ENCODE results near the gene CCM2.
A peak's percentile ranks its signal among the peaks of the same experiment; 100 is the strongest.
"Not testable (repeated sequence)": the region's sequence is repeated elsewhere in the genome, so short reads cannot be mapped to it uniquely, and the experiment has no call there.

Gene CCM2

DNA sequence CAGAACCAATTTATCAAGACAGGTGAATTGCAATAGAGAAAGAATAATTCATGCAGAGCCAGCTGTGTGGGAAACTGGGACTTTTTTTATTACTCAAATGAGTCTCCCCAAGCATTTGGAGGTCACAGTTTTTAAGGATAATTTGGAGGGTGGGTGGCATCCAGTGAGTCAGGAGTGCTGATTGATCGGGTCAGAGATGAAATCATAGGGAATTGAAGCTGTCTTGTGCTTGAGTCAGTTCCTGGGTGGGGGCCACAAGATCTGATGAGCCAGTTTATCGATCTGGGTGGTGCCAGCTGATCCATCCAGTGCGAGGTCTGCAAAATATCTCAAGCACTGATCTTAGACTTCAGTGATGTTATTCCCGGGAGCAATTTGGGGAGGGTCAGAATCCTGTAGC is 11.3 kb upstream of the CCM2 start:
- Histone ChIP-seq H3K36me3 (peaks cover 21 to 29% (median 23%) of the 10 kb centered on the region in 11 experiments), H3K4me1 (peaks cover 38 to 67% (median 44%) of the 10 kb centered on the region in 10 experiments), H3K9me3 (replicated peaks in 1 of 11) (peaks cover 0 to 16% (median 7%) of the 10 kb centered on the region in 11 experiments; a peak in 14 of 22 replicates), H3K9ac (no peak overlapping the region), H3K4me3 (no peak overlapping the region), H3K27ac (no peak overlapping the region; a peak in 2 of 22 replicates), H3K4me2 (peak overlapping the region in 3 of 11 experiments; percentile 97 to 98 (median 98); a peak in 5 of 22 replicates), H3K27me3 (no peaks in the 10 kb centered on the region), H4K20me1 (peaks cover 0 to 24% (median 19%) of the 10 kb centered on the region in 11 experiments; a peak in 20 of 22 replicates)
- no peak for TF ChIP-seq Cebpa-rat (IDR thresholded peaks at IDR 0.05)

GRCh38 chr7:44989132-44989531 is 10.9 kb upstream of the CCM2 start:
- no peak for TF ChIP-seq Cebpa-rat (IDR thresholded peaks at IDR 0.05)
- Histone ChIP-seq H4K20me1 (peaks cover 0 to 20% (median 14%) of the 10 kb centered on the region in 11 experiments; a peak in 20 of 22 replicates), H3K36me3 (peaks cover 17 to 25% (median 19%) of the 10 kb centered on the region in 11 experiments), H3K4me3 (no peak overlapping the region), H3K4me2 (peak overlapping the region in 3 of 11 experiments; percentile 97 to 98 (median 98); a peak in 4 of 22 replicates), H3K4me1 (peaks cover 34 to 62% (median 41%) of the 10 kb centered on the region in 10 experiments), H3K27ac (peak overlapping the region in 2 of 11 experiments; percentile 57 to 75; a peak in 2 of 22 replicates), H3K27me3 (no peaks in the 10 kb centered on the region), H3K9me3 (replicated peaks in 1 of 11) (peaks cover 0 to 18% (median 7%) of the 10 kb centered on the region in 11 experiments; a peak in 14 of 22 replicates), H3K9ac (no peak overlapping the region)

- TF ChIP-seq Cebpa-rat (IDR thresholded peaks at IDR 0.05), result no peak
- Histone ChIP-seq H4K20me1 (peaks cover 0 to 7% (median 2%) of the 10 kb centered on the region in 11 experiments; a peak in 15 of 22 replicates), H3K27me3 (no peaks in the 10 kb centered on the region), H3K9me3 (replicated peaks in 1 of 11) (peaks cover 0 to 18% (median 7%) of the 10 kb centered on the region in 11 experiments; a peak in 14 of 22 replicates), H3K4me3 (no peak overlapping the region), H3K36me3 (peaks cover 5 to 13% (median 7%) of the 10 kb centered on the region in 11 experiments), H3K27ac (peak overlapping the region in 8 of 11 experiments; percentile 11 to 79 (median 50); a peak in 12 of 22 replicates), H3K4me2 (peak overlapping the region; percentile 9 to 97 (median 46); a peak in 21 of 22 replicates), H3K9ac (peak overlapping the region in 6 of 11 experiments; percentile 3 to 77 (median 44); a peak in 8 of 22 replicates), H3K4me1 (peaks cover 34 to 62% (median 41%) of the 10 kb centered on the region in 10 experiments)
Observed at GRCh38 chr7:44990109-44991023, 9.6 kb upstream of the CCM2 start.

- 0 out of 22 replicates have a peak overlapping the region, but pooled peaks of 1 of the 11 experiments have one; percentile 57 for H3K27ac ChIP-seq
- H3K4me1 ChIP-seq, result peaks cover 43 to 72% (median 53%) of the 10 kb centered on the region in 10 experiments
- not testable (repeated sequence) for H3K36me3 ChIP-seq, H3K4me3 ChIP-seq, H4K20me1 ChIP-seq, H3K27me3 ChIP-seq, H3K9ac ChIP-seq, H3K4me2 ChIP-seq
- H3K9me3 ChIP-seq (replicated peaks in 1 of 11), result peaks cover 0 to 18% (median 7%) of the 10 kb centered on the region in 11 experiments; a peak in 14 of 22 replicates
Observed at GRCh38 chr7:44992004-44992795, 7.8 kb upstream of the CCM2 start.

DNA sequence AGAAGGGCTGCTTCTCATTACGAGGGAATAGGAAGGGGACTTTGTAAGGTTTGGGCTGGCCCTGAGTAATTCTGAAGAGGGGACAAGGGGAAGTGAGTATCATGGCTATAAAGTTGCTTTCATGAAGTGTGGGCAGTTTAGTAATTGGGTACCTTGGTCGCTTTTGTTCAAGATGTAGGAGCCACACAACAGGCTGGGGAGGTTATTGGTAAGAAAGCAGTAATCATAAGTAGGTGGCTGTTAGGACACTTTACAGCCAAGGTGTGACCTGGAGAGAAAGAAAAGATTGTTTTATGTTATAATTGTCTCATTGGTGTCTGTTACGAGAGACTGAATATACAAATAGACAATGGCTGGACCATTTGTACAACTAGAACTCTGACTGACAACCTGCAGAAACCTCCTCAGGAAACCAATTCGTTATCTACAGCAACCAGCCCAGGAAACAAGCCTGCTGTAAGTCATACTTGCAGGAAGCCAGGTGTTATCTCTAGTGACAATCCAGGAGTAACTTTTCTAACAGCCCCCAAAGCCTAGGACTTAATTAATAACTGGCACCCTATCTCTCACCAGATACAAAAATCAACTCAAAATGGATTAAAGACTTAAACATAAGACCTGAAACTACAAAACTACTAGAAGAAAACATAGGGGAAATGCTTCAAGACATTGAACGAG is 5.0 kb upstream of the CCM2 start:
- Histone ChIP-seq H4K20me1 (no peaks in the 10 kb centered on the region), H3K27me3 (no peaks in the 10 kb centered on the region), H3K4me3 (no peak overlapping the region), H3K27ac (peak overlapping the region in 4 of 11 experiments; percentile 8 to 30 (median 27); a peak in 5 of 22 replicates), H3K4me1 (peaks cover 46 to 60% (median 55%) of the 10 kb centered on the region in 10 experiments), H3K4me2 (peak overlapping the region; percentile 24 to 68 (median 54)), H3K9ac (no peak overlapping the region), H3K36me3 (peaks cover 0 to 6% (median 0%) of the 10 kb centered on the region in 11 experiments; a peak in 4 of 22 replicates), H3K9me3 (replicated peaks in 1 of 11) (peaks cover 0 to 18% (median 7%) of the 10 kb centered on the region in 11 experiments; a peak in 14 of 22 replicates)
- no peak for TF ChIP-seq Cebpa-rat (IDR thresholded peaks at IDR 0.05)

- H3K4me2 ChIP-seq, result peak overlapping the region; percentile 26 to 68 (median 54)
- H4K20me1 ChIP-seq, result peaks cover 0 to 5% (median 3%) of the 10 kb centered on the region in 11 experiments; a peak in 11 of 22 replicates
- H3K27ac ChIP-seq, result peak overlapping the region in 1 of 11 experiments; percentile 29; a peak in 2 of 22 replicates
- peaks cover 0 to 6% (median 0%) of the 10 kb centered on the region in 11 experiments; a peak in 4 of 22 replicates for H3K36me3 ChIP-seq
- H3K9ac ChIP-seq, result no peak overlapping the region
- no peak for TF ChIP-seq Cebpa-rat (IDR thresholded peaks at IDR 0.05)
- H3K9me3 ChIP-seq (replicated peaks in 1 of 11), result peaks cover 0 to 18% (median 7%) of the 10 kb centered on the region in 11 experiments; a peak in 14 of 22 replicates
- H3K27me3 ChIP-seq, result no peaks in the 10 kb centered on the region
- H3K4me1 ChIP-seq, result peaks cover 38 to 52% (median 48%) of the 10 kb centered on the region in 10 experiments
- no peak overlapping the region for H3K4me3 ChIP-seq
Observed at GRCh38 chr7:44995555-44996493, 4.2 kb upstream of the CCM2 start.

All from BLaER1 treated with 17β-estradiol and CSF1 and Interleukin-3, amounts not matched to agents 10 nM and 100 nM (cell line).